DND-41 (cell line): ENCODE measurements around the gene SHANK1.

Experiments
- ATAC-seq: fragments of 200-7000 bp; cut with Tn5 transposase; 3 replicates; pipeline ENCODE4 v1.9.1; 2021; ENCODE audit warnings: low read depth; ENCODE audit not compliant: insufficient read depth
- DNase-seq: peaks from one replicate; pipeline ENCODE4 v3.0.0-alpha.2; 2020
- H2AFZ ChIP-seq: 2 replicates; pipeline ENCODE4 v1.6.0; 2012; ENCODE audit warnings: low read depth, low read length
- H3K27ac ChIP-seq: 2 replicates; pipeline ENCODE4 v1.5.1; 2012; ENCODE audit warnings: low read length, inconsistent platforms
- H3K27me3 ChIP-seq: fragments of 200-600 bp; sonication (generic); 2 replicates; pipeline ENCODE4 v1.6.0; 2012; ENCODE audit warnings: low read length, mild to moderate bottlenecking, inconsistent platforms; ENCODE audit not compliant: insufficient read depth, poor library complexity
- H3K36me3 ChIP-seq: 2 replicates; pipeline ENCODE4 v1.5.1; 2012; ENCODE audit warnings: low read length, inconsistent platforms; ENCODE audit not compliant: insufficient read depth
- H3K4me1 ChIP-seq: 2 replicates; pipeline ENCODE4 v1.5.1; 2012; ENCODE audit warnings: mild to moderate bottlenecking, low read length; ENCODE audit not compliant: insufficient read depth
- H3K4me2 ChIP-seq: 2 replicates; pipeline ENCODE4 v1.6.0; 2012; ENCODE audit warnings: mild to moderate bottlenecking, moderate library complexity, low read length, inconsistent platforms; ENCODE audit not compliant: insufficient read depth
- H3K4me3 ChIP-seq, 2 experiments: fragments of 200-600 bp in 1 of 2; shearing (Covaris generic) in 1 of 2; 2 replicates each; pipeline ENCODE4 v1.5.1; 2012 to 2016; ENCODE audit warnings: inconsistent platforms in 2 of 2, low read length in 2 of 2, mild to moderate bottlenecking in 2 of 2, low read depth in 1 of 2, moderate library complexity in 1 of 2
- H3K79me2 ChIP-seq: 2 replicates; pipeline ENCODE4 v1.6.0; 2012; ENCODE audit warnings: low read length, inconsistent platforms; ENCODE audit not compliant: insufficient read depth
- H3K9ac ChIP-seq: 2 replicates; pipeline ENCODE4 v1.6.0; 2012; ENCODE audit warnings: low read depth, mild to moderate bottlenecking, inconsistent platforms, low read length, moderate library complexity
- H3K9me3 ChIP-seq: 2 replicates; pipeline ENCODE4 v1.5.1; 2012; ENCODE audit warnings: low read length, moderate library complexity, mild to moderate bottlenecking, inconsistent platforms; ENCODE audit not compliant: insufficient read depth, severe bottlenecking
- H4K20me1 ChIP-seq: 2 replicates; pipeline ENCODE4 v1.6.0; 2012; ENCODE audit warnings: low read length; ENCODE audit not compliant: insufficient read depth
- EZH2 ChIP-seq: IDR thresholded peaks from 3 replicates; pipeline ENCODE4 v1.6.1; 2012; ENCODE audit warnings: borderline replicate concordance, low read depth, mild to moderate bottlenecking, moderate library complexity, low read length, inconsistent platforms; ENCODE audit not compliant: severe bottlenecking
- TF ChIP-seq, protein P1 (sequence below): IDR thresholded peaks from 2 replicates; pipeline ENCODE4 v1.5.1; 2012; ENCODE audit warnings: borderline replicate concordance, low read length, moderate library complexity, mild to moderate bottlenecking; ENCODE audit not compliant: poor library complexity, severe bottlenecking; ENCODE audit errors: extremely low read depth

SHANK1 gene

DNA sequence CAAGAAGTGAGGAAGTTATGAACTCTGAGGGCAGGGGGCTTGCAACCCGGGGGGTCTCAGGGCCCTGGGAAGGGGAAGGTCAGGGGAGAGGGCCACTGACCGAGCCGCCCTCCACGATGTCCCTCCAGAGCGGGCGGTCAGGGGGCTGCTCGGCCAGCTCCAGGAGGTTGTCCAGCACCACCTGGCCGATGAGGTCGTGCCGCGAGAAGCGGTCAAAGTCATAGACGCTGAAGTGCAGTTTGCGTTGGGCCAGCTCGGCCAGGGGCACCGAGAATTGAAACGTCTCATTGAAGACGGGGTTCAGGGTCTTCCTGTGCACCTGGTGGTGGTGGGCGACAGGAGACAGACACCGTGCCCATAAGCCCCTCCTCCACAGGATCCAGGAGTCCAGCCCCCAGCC is 90.4 kb downstream of the SHANK1 start:
- Histone ChIP-seq H3K4me3 (no peak overlapping the region), H3K9ac (no peak overlapping the region), H2AFZ (no peak overlapping the region), H3K27me3 (no peaks in the 10 kb centered on the region), H3K36me3 (no peaks in the 10 kb centered on the region), H3K27ac (no peak overlapping the region), H4K20me1 (no peaks in the 10 kb centered on the region), H3K4me2 (no peak overlapping the region), H3K4me1 (no peaks in the 10 kb centered on the region), H3K79me2 (no peaks in the 10 kb centered on the region), H3K9me3 (peaks cover 9% of the 10 kb centered on the region)
- TF ChIP-seq, protein P1, sequence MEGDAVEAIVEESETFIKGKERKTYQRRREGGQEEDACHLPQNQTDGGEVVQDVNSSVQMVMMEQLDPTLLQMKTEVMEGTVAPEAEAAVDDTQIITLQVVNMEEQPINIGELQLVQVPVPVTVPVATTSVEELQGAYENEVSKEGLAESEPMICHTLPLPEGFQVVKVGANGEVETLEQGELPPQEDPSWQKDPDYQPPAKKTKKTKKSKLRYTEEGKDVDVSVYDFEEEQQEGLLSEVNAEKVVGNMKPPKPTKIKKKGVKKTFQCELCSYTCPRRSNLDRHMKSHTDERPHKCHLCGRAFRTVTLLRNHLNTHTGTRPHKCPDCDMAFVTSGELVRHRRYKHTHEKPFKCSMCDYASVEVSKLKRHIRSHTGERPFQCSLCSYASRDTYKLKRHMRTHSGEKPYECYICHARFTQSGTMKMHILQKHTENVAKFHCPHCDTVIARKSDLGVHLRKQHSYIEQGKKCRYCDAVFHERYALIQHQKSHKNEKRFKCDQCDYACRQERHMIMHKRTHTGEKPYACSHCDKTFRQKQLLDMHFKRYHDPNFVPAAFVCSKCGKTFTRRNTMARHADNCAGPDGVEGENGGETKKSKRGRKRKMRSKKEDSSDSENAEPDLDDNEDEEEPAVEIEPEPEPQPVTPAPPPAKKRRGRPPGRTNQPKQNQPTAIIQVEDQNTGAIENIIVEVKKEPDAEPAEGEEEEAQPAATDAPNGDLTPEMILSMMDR, result no peak
- no peak for ATAC-seq
- DNase-seq, result no peak

DNA sequence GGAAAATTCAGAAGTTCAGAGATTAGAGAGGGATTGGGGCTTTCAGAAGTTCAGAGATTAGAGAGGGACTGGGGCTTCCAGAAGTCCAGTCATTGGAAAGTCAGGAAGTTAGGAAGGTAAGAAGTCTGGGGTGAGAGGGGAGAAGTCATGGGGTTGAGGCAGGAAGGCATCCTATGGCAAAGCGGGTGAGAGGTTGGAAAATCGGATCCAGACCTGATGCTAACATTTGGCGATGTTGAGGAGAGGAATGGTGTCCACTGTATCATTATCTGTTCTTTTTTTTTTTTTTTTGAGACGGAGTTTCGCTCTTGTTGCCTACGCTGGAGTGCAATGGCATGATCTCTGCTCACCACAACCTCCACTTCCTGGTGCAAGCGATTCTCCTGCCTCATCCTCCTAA is 91.1 kb downstream of the SHANK1 start:
- no peak for TF ChIP-seq EZH2
- no peak for ATAC-seq

DNA sequence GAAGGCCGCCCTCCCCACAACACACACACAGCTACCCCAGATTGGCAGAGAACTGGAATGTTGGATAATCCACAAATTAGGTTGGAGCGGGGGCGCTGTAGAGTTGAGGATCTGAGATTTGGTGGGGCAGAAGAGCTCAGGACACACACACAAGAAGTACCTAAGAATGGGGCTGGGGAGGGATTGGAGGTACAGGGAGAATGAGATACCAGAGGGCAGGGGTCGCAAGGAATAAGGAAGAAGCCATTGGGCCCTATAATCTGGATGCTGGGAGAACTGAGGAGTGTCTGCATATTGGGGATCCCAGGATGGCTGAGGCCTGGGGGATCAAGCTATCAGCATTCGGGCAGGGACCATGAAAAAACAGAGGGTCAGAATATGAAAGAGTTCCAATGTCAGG is 91.5 kb downstream of the SHANK1 start:
- no peaks in the 10 kb centered on the region for H3K4me1 ChIP-seq

More for the DNA sequence above, 91.1 kb downstream of the SHANK1 start:
- H4K20me1 ChIP-seq, result no peaks in the 10 kb centered on the region
- no peak overlapping the region for H3K4me3 ChIP-seq
- no peaks in the 10 kb centered on the region for H3K27me3 ChIP-seq
- peaks cover 3% of the 10 kb centered on the region for H3K9me3 ChIP-seq
- H3K36me3 ChIP-seq, result no peaks in the 10 kb centered on the region
- no peak overlapping the region for H3K27ac ChIP-seq
- no peak overlapping the region for H3K9ac ChIP-seq
- H2AFZ ChIP-seq, result no peak overlapping the region
- no peak for DNase-seq
- H3K4me2 ChIP-seq, result no peak overlapping the region
- H3K4me1 ChIP-seq, result no peaks in the 10 kb centered on the region
- H3K79me2 ChIP-seq, result no peaks in the 10 kb centered on the region

DNA sequence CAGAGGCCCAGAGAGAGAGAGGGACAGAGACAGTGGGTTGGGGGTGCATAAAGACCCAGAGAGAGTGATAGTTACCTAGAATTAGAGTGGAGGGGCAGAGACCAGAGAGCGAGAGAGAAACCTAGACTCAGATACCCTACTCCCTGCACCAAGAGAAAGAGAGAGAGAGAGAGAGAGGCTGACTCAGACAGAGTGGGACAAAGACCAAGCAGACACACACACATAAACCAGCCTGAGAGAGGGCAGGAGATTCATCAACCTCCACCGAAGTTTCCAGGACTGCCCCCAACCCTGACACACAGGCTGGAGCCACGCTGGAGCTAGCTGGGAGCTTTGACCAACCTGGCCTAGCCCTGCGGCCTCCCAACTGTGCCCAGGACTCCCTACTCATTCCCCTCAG is 92.8 kb downstream of the SHANK1 start:
- Histone ChIP-seq H3K79me2 (no peaks in the 10 kb centered on the region), H3K27me3 (no peaks in the 10 kb centered on the region), H3K4me3 (no peak overlapping the region), H2AFZ (no peak overlapping the region), H3K27ac (no peak overlapping the region), H4K20me1 (no peaks in the 10 kb centered on the region), H3K9me3 (no peaks in the 10 kb centered on the region), H3K36me3 (no peaks in the 10 kb centered on the region), H3K4me1 (no peaks in the 10 kb centered on the region), H3K4me2 (no peak overlapping the region), H3K9ac (no peak overlapping the region)
- no peak for DNase-seq
- no peak for TF ChIP-seq EZH2
- TF ChIP-seq, protein P1, result no peak
- ATAC-seq, result no peak

More for the DNA sequence above, 91.5 kb downstream of the SHANK1 start:
- Histone ChIP-seq H3K79me2 (no peaks in the 10 kb centered on the region), H2AFZ (no peak overlapping the region), H3K9ac (no peak overlapping the region), H4K20me1 (no peaks in the 10 kb centered on the region), H3K9me3 (no peaks in the 10 kb centered on the region), H3K4me2 (no peak overlapping the region), H3K36me3 (no peaks in the 10 kb centered on the region), H3K27ac (no peak overlapping the region), H3K4me3 (no peak overlapping the region), H3K27me3 (no peaks in the 10 kb centered on the region)
- no peak for DNase-seq
- no peak for TF ChIP-seq EZH2
- TF ChIP-seq, protein P1, result no peak
- ATAC-seq, result no peak
